ENCODE data around the gene DDI2. TPM values are rescaled to one million over a fixed set of nuclear protein-coding genes. Genes with fewer than 3 reads are reported as not detected.

Gene DDI2
- polyA plus RNA-seq, 1 donor from 2014 or later, result 3.8 TPM

- Histone ChIP-seq H3K27me3 (ENCODE audit: insufficient read depth, low read depth, low read length) (no peaks in the 10 kb centered on the region), H3K9me2 (ENCODE audit: insufficient read depth, low read length) (no peaks in the 10 kb centered on the region), H2AFZ (ENCODE audit: low read depth, low read length) (no peak overlapping the region), H3K9ac (ENCODE audit: low read length) (no peak overlapping the region), H3K4me2 (ENCODE audit: low read length) (no peak overlapping the region), H3K36me3 (ENCODE audit: insufficient read depth, low read length) (no peaks in the 10 kb centered on the region), H3F3A (ENCODE audit: insufficient read depth, low read length, poor library complexity, severe bottlenecking) (no peaks in the 10 kb centered on the region), H3K9me3 (ENCODE audit: low read length) (no peaks in the 10 kb centered on the region), H3K4me3 (ENCODE audit: low read length) (no peak overlapping the region), H3K27ac (ENCODE audit: low read length) (no peak overlapping the region), H3K79me2 (replicated peaks; ENCODE audit: insufficient read depth, low read length) (peaks cover 53% of the 10 kb centered on the region), H4K20me1 (ENCODE audit: insufficient read depth) (no peaks in the 10 kb centered on the region)
- TF ChIP-seq, protein P1, sequence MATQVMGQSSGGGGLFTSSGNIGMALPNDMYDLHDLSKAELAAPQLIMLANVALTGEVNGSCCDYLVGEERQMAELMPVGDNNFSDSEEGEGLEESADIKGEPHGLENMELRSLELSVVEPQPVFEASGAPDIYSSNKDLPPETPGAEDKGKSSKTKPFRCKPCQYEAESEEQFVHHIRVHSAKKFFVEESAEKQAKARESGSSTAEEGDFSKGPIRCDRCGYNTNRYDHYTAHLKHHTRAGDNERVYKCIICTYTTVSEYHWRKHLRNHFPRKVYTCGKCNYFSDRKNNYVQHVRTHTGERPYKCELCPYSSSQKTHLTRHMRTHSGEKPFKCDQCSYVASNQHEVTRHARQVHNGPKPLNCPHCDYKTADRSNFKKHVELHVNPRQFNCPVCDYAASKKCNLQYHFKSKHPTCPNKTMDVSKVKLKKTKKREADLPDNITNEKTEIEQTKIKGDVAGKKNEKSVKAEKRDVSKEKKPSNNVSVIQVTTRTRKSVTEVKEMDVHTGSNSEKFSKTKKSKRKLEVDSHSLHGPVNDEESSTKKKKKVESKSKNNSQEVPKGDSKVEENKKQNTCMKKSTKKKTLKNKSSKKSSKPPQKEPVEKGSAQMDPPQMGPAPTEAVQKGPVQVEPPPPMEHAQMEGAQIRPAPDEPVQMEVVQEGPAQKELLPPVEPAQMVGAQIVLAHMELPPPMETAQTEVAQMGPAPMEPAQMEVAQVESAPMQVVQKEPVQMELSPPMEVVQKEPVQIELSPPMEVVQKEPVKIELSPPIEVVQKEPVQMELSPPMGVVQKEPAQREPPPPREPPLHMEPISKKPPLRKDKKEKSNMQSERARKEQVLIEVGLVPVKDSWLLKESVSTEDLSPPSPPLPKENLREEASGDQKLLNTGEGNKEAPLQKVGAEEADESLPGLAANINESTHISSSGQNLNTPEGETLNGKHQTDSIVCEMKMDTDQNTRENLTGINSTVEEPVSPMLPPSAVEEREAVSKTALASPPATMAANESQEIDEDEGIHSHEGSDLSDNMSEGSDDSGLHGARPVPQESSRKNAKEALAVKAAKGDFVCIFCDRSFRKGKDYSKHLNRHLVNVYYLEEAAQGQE (IDR thresholded peaks at IDR 0.05; ENCODE audit: borderline replicate concordance), result no peak
- TF ChIP-seq RAD21 (conservative IDR thresholded peaks at IDR 0.05) (no peak), EZH2 (IDR thresholded peaks at IDR 0.05; ENCODE audit: borderline replicate concordance, insufficient read depth, low read length, poor library complexity, severe bottlenecking) (no peak), SMC3 (conservative IDR thresholded peaks at IDR 0.05; ENCODE audit: poor library complexity) (no peak), EP300 (conservative IDR thresholded peaks at IDR 0.05; ENCODE audit: poor library complexity, severe bottlenecking) (no peak), POLR2AphosphoS5 (IDR thresholded peaks at IDR 0.05) (no peak), MXI1 (conservative IDR thresholded peaks at IDR 0.05; ENCODE audit: poor library complexity, severe bottlenecking) (no peak), TAF1 (IDR thresholded peaks at IDR 0.05; ENCODE audit: low read depth) (no peak), CTCF (IDR thresholded peaks at IDR 0.05; ENCODE audit: poor library complexity, severe bottlenecking) (no peak)
Observed at GRCh38 chr1:15622712-15623373, 5.6 kb downstream of the DDI2 start.

- H3K27ac ChIP-seq (ENCODE audit: low read length), result no peak overlapping the region
- TF ChIP-seq SMC3 (conservative IDR thresholded peaks at IDR 0.05; ENCODE audit: poor library complexity) (no peak), EZH2 (IDR thresholded peaks at IDR 0.05; ENCODE audit: borderline replicate concordance, insufficient read depth, low read length, poor library complexity, severe bottlenecking) (no peak), TAF1 (IDR thresholded peaks at IDR 0.05; ENCODE audit: low read depth) (no peak), CTCF (IDR thresholded peaks at IDR 0.05; ENCODE audit: poor library complexity, severe bottlenecking) (no peak), EP300 (conservative IDR thresholded peaks at IDR 0.05; ENCODE audit: poor library complexity, severe bottlenecking) (no peak), MXI1 (conservative IDR thresholded peaks at IDR 0.05; ENCODE audit: poor library complexity, severe bottlenecking) (no peak), POLR2AphosphoS5 (IDR thresholded peaks at IDR 0.05) (no peak), RAD21 (conservative IDR thresholded peaks at IDR 0.05) (no peak)
- TF ChIP-seq, protein P1 (IDR thresholded peaks at IDR 0.05; ENCODE audit: borderline replicate concordance), result no peak
- peaks cover 54% of the 10 kb centered on the region for H3K79me2 ChIP-seq (replicated peaks; ENCODE audit: insufficient read depth, low read length)
Observed at GRCh38 chr1:15623435-15623834, 6.2 kb downstream of the DDI2 start.

More at GRCh38 chr1:15623435-15623834, 6.2 kb downstream of the DDI2 start:
- H3K4me3 ChIP-seq (ENCODE audit: low read length), result no peak overlapping the region
- no peaks in the 10 kb centered on the region for H3K9me2 ChIP-seq (ENCODE audit: insufficient read depth, low read length)
- H3K27me3 ChIP-seq (ENCODE audit: insufficient read depth, low read depth, low read length), result no peaks in the 10 kb centered on the region
- H3K4me2 ChIP-seq (ENCODE audit: low read length), result no peak overlapping the region
- no peak overlapping the region for H2AFZ ChIP-seq (ENCODE audit: low read depth, low read length)
- no peaks in the 10 kb centered on the region for H3F3A ChIP-seq (ENCODE audit: insufficient read depth, low read length, poor library complexity, severe bottlenecking)
- H3K9ac ChIP-seq (ENCODE audit: low read length), result no peak overlapping the region
- no peaks in the 10 kb centered on the region for H4K20me1 ChIP-seq (ENCODE audit: insufficient read depth)
- H3K9me3 ChIP-seq (ENCODE audit: low read length), result no peaks in the 10 kb centered on the region
- H3K36me3 ChIP-seq (ENCODE audit: insufficient read depth, low read length), result no peaks in the 10 kb centered on the region

Measured in neural cell (in vitro differentiated cells).